Testis (tissue), 3 donors: ENCODE measurements around the gene ZMIZ1. TPM values are rescaled to one million over a fixed set of nuclear protein-coding genes. Genes with fewer than 3 reads are reported as not detected.

Experiments used
- DNase-seq: peaks from one replicate; pipeline ENCODE4 v3.0.0-alpha.2; 2019
- H3K27ac ChIP-seq, 2 donors: fragments of 200-600 bp; sonication (generic); one replicate each; pipeline ENCODE4 v1.5.1; 2019
- H3K27me3 ChIP-seq: fragments of 200-600 bp; sonication (generic); one replicate; pipeline ENCODE4 v1.5.1; 2019
- H3K36me3 ChIP-seq: fragments of 200-600 bp; sonication (generic); one replicate; pipeline ENCODE4 v1.5.1; 2017; ENCODE audit warnings: low read depth; ENCODE audit errors: missing control alignments
- H3K4me1 ChIP-seq: fragments of 200-600 bp; sonication (generic); one replicate; pipeline ENCODE4 v1.5.1; 2019
- H3K4me3 ChIP-seq, 2 donors: fragments of 200-600 bp; sonication (generic); one replicate each; pipeline ENCODE4 v1.5.1; 2017 to 2019
- H3K9me3 ChIP-seq: fragments of 200-600 bp; sonication (generic); one replicate; pipeline ENCODE4 v1.5.1; 2017
- CTCF ChIP-seq, 3 experiments: fragments of 450-650 bp in 2 of 3; fragments of 200-600 bp in 1 of 3; sonication (generic) in 1 of 3; IDR thresholded peaks; one replicate each; pipeline ENCODE4 v1.5.1; 2016 to 2019; ENCODE audit warnings: antibody characterized with exemption in 3 of 3, mild to moderate bottlenecking in 2 of 3, moderate library complexity in 1 of 3
- POLR2A ChIP-seq: fragments of 450-650 bp; IDR thresholded peaks from one replicate; pipeline ENCODE4 v1.6.1; 2017; ENCODE audit warnings: antibody characterized with exemption, mild to moderate bottlenecking, moderate library complexity
- WGBS, 2 donors: methylation state at CpG; one replicate each; pipeline ENCODE4 v1.1.5; 2018; 5-methylcytosine and 5-hydroxymethylcytosine counted together
- intact Hi-C: fragments of 100-400 bp; cut with DNase I; formaldehyde crosslinking; loops from one replicate; pipeline ENCODE4 v1.15.1; 2023; ENCODE audit warnings: low total_unique reads
- polyA plus RNA-seq: library from polyadenylated mRNA; stranded (reverse); fragments of 350-450 nt; fragmentation: Illumina TruSeq; extraction: RNeasy Lipid Tissue Mini Kit (QIAGEN cat#74804); gene quantifications from one replicate; pipeline ENCODE4 v1.2.3, GENCODE V29; 2014; ENCODE audit warnings: low read depth, low replicate concordance; ENCODE audit not compliant: insufficient read depth
- total RNA-seq, 2 donors: library from RNA; depleted of rRNA; stranded (reverse); fragments of >200 nt; gene quantifications; one replicate each; pipeline ENCODE4 v1.2.3, GENCODE V29; 2016

Gene ZMIZ1
- total and polyA plus RNA-seq, 3 donors from 2014 or later, result 15.2 to 22.0 (median 18.8) TPM

GRCh38 chr10:79313911-79314439 lies 245.2 kb downstream of the ZMIZ1 start:
- Histone ChIP-seq H3K27me3 (no peaks in the 10 kb centered on the region), H3K4me1 (no peaks in the 10 kb centered on the region), H3K27ac (no peak overlapping the region), H3K36me3 (no peaks in the 10 kb centered on the region), H3K4me3 (no peak overlapping the region), H3K9me3 (no peaks in the 10 kb centered on the region)
- DNase-seq, result no peak
- WGBS, 2 donors, result 78 to 83% methylated on average over 10 to 11 of the region's 11 CpGs
- TF ChIP-seq CTCF (IDR thresholded peaks at IDR 0.05) (no peak), POLR2A (no peak)
- intact Hi-C loops, result no loop called here

- Histone ChIP-seq H3K27me3 (no peaks in the 10 kb centered on the region), H3K36me3 (no peaks in the 10 kb centered on the region), H3K4me3 (no peak overlapping the region), H3K27ac (no peak overlapping the region), H3K4me1 (no peaks in the 10 kb centered on the region), H3K9me3 (no peaks in the 10 kb centered on the region)
- DNase-seq, result no peak
- TF ChIP-seq POLR2A (no peak), CTCF (IDR thresholded peaks at IDR 0.05) (no peak)
- intact Hi-C loops, result no loop called here
- 87% methylated on average over 17 to 25 of the region's 25 CpGs for WGBS, 2 donors
Measured at GRCh38 chr10:79314761-79315601, 246.2 kb downstream of the ZMIZ1 start.

- H3K27me3 ChIP-seq, result no peaks in the 10 kb centered on the region
- intact Hi-C loops, result no loop called here
- TF ChIP-seq POLR2A (no peak), CTCF (IDR thresholded peaks at IDR 0.05) (no peak)
- no peak overlapping the region for H3K27ac ChIP-seq
- no peak overlapping the region for H3K4me3 ChIP-seq
- H3K36me3 ChIP-seq, result no peaks in the 10 kb centered on the region
- no peaks in the 10 kb centered on the region for H3K9me3 ChIP-seq
- 81 to 83% methylated on average over 11 of the region's 11 CpGs for WGBS, 2 donors
- no peak for DNase-seq
- no peaks in the 10 kb centered on the region for H3K4me1 ChIP-seq
Measured at GRCh38 chr10:79315602-79315920, 246.8 kb downstream of the ZMIZ1 start.

- DNase-seq, result no peak
- Histone ChIP-seq H3K27ac (no peak overlapping the region), H3K36me3 (no peaks in the 10 kb centered on the region), H3K4me3 (no peak overlapping the region), H3K9me3 (no peaks in the 10 kb centered on the region), H3K4me1 (no peaks in the 10 kb centered on the region), H3K27me3 (no peaks in the 10 kb centered on the region)
- TF ChIP-seq CTCF (IDR thresholded peaks at IDR 0.05) (no peak), POLR2A (no peak)
- intact Hi-C loops, result no loop called here
- 56 to 61% methylated on average over 10 to 13 of the region's 13 CpGs for WGBS, 2 donors
Measured at GRCh38 chr10:79316671-79317431, 248.1 kb downstream of the ZMIZ1 start.
